GM19193 (cell line): ENCODE measurements around the gene MGAT5.

Experiments
- POLR2A ChIP-seq: IDR thresholded peaks from 4 replicates; pipeline ENCODE4 v1.6.1; 2011; ENCODE audit not compliant: insufficient read depth, insufficient read length; ENCODE audit errors: extremely low read depth

The MGAT5 gene

DNA sequence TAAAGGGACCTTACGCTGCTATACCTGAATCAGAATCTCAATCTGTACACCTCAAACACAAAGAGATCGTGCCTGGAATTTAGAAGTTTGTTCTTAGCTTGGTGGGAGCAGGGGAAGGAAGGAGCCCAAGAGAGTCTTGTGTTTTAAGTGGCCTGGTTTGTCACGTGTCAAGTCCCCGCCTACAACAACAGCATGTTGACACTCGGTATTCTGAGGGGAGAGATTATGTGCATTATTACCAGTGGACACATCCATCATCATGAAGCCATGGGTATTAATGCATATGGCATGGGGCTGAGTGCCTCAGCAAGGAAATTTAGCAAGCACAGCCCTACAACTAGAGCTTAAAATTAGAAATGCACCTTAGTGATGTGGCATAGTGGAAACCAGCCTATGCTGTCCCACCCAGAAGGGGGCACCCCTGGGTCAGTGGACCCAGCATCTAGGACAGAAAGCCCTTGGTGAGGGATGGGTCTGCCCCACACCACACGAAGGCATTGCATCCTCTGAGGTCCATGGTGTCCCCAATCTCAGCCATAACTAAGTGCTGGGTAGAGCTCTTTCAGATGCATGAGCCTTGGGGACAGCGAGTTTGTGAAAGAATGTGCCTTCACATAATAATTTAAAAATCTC is 138.7 kb downstream of the MGAT5 start:
- no peak for TF ChIP-seq POLR2A

DNA sequence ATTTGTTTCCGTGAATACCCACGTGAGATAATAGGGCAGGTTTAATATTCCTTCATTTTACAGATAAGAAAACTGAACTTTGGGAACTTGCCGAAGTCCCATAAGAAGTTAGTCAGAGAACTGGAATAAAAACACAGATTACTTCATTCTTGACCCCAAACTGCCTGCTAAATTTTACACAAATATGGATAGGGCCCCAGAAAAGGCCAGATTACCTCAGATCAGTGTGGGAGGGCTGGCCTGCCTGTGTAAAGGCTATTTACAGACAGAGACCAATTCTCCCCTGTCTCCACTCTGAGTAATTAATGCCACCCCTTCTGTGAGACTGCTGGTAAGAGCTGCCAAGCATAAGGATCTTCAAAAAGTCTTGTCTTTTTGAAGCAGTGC is 139.2 kb downstream of the MGAT5 start:
- no peak for TF ChIP-seq POLR2A

DNA sequence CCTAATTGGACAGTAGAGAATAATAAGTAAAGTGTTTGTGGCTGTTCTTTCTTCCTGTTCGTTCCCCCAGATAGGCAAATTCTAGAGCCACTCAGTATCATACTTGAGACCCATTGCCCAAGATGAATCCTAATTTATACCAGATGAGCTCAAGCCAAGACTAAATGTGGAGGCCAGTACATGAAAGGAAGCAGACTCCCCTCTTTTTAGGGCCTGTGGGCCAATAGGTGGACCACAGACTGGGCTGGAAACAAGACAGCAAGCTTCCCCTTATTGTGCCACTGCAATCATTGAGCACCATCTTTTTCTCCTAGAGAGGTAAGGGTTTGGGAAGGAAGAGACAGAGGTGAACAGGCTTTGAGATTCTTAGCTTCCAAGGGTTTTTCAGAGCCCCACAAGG is 141.9 kb downstream of the MGAT5 start:
- no peak for TF ChIP-seq POLR2A

DNA sequence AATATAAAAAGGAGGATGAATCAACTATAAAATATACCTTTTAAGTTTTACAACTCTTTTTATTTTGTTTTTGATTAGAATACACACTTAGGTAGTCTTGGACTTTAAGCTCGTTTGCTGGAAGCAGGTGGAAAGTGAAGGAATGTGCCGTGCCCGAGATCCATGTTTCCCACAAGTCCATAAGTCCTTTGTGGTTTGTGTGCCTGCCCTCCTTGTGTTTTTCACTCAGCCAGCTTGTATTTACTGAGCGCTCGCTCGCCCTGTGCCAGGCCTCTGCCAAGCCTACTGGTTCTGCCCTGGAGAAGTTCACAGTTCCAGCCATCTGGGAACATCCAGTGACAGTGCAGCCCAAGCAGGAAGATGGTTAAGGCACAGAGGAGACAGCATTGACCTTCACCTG is 142.6 kb downstream of the MGAT5 start:
- no peak for TF ChIP-seq POLR2A

GRCh38 chr2:134397146-134397896 is 143.4 kb downstream of the MGAT5 start:
- TF ChIP-seq POLR2A, result no peak

DNA sequence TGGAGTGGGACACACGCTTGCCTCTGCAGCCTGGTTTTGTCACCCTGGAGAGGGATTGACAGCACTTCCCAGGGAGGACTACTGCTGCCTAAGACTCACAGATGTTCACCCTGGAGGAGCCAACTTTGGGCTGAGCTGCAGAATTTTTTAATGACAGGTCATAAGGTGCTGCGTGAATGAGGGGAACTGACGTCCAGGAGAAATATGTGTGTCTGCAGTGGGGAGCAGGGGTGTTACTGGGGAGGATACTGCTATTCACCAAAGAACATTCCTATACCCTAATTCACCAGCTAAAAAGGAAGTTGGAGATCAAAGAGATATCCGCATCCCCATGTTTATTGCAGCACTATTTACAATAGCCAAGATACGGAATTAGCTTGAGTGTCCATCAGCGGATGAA is 144.4 kb downstream of the MGAT5 start:
- no peak for TF ChIP-seq POLR2A

GRCh38 chr2:134399096-134399495 is 145.2 kb downstream of the MGAT5 start:
- TF ChIP-seq POLR2A, result no peak

- no peak for TF ChIP-seq POLR2A
Measured at GRCh38 chr2:134401081-134401497, 147.2 kb downstream of the MGAT5 start.

DNA sequence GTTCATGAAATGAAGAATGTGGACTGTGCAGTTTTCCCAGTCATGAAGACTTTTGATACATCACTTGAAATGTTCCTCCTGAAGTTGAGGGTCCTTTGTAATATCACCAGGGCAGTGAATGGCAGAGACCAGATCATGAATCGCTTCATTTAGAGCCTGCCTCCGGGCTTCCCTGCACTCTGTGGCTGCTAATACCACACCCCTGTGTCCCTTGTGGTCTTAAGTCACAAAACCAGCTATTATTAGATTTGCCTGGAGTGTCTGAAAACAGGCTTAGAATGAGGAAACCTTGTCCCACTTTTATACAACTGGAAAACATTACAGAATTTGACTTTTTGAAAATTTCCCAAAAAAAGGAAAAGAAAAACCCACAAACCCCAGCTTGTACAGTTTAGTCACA is 147.9 kb downstream of the MGAT5 start:
- TF ChIP-seq POLR2A, result no peak

- TF ChIP-seq POLR2A, result no peak
Measured at GRCh38 chr2:134402410-134402809, 148.5 kb downstream of the MGAT5 start.

GRCh38 chr2:134405611-134406081 is 151.8 kb downstream of the MGAT5 start:
- TF ChIP-seq POLR2A, result no peak

DNA sequence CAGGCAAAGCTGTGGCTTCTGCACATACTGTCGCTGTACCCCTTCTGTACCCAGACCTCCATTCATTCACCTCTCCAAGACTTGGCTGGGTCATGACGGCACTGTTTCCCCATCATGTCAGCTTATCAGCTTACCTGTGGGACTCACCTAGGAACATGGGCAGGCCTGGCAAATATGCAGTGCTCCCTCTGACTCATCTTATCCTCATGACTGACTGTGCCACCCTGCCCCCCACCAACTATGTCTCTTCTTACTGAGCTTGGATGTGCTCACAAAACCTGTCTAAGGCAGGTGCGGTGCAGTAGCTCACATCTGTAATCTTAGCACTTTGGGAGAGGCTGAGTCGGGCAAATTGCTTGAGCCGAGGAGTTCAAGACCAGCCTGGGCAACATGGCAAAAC is 152.4 kb downstream of the MGAT5 start:
- TF ChIP-seq POLR2A, result no peak

- no peak for TF ChIP-seq POLR2A
Measured at GRCh38 chr2:134406736-134407135, 152.9 kb downstream of the MGAT5 start.

DNA sequence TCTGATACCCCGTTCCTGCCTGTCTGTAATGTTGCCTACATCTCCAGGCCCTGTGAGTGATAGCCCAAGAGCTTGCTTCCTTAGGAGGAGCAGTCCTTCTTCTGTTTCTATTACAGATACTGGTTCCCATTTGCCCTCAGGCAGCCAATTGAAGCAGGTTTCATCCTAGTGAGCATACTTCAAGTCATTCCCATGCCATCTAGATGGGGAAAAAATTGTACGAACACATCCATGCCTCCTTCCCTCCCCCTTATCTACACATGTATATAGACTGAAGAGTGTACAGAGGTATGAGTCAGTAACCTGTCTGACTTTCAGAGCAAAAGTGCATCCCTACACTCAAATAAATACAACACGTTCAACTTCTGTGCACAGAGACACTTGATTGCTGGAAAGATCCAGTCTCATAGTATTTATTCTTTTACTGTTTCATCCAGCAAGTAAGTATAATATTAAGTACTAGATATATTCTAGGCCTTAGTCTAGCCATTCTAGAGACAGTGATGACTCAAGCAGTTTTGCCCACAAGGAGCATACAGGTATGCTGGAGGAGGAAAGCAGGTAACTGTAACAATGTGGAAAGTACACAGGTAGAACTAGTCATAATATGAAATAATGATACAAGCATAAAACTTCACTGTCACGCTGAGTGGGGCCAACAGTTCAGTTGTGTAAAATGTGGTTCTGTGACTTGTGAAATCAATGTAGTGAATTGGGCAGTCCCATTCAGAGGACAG is 153.4 kb downstream of the MGAT5 start:
- no peak for TF ChIP-seq POLR2A

DNA sequence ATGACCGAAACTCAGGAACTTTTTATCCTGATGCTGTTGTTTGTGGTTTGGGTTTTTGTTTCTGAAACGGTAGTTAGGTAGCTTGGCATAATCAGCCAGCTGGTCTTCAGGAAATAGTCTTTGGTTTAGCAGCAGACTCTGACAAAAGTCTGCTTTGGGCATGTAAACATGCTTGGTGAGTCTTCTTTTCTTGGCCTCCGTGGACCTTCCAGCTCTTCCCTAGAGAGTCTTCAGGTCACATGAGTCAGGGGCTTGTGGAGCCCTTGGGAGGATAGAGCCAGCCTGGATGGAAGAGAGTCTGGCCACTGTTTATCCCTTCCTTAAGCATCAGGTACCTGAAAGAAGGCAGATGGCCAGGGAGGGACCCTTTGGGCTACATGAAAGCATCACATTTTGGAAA is 154.5 kb downstream of the MGAT5 start:
- no peak for TF ChIP-seq POLR2A

- TF ChIP-seq POLR2A, result no peak
Measured at GRCh38 chr2:134408791-134409190, 154.9 kb downstream of the MGAT5 start.
